Osteoblast (primary cell): ENCODE measurements around the gene ELOF1. TPM values are rescaled to one million over a fixed set of nuclear protein-coding genes. Genes with fewer than 3 reads are reported as not detected.
A peak's percentile ranks its signal among the peaks of the same experiment; 100 is the strongest.

Experiments
- DNase-seq: peaks from one replicate; pipeline ENCODE4 v3.0.0; 2011; ENCODE audit warnings: low spot score, mixed read lengths; ENCODE audit not compliant: insufficient read length; ENCODE audit errors: missing footprints
- H2AFZ ChIP-seq: 2 replicates; pipeline ENCODE4 v1.6.0; 2011; ENCODE audit warnings: mild to moderate bottlenecking, low read length
- H3K27ac ChIP-seq: 2 replicates; pipeline ENCODE4 v1.5.1; 2011; ENCODE audit warnings: mild to moderate bottlenecking, low read depth, low read length, moderate library complexity
- H3K27me3 ChIP-seq: 2 replicates; pipeline ENCODE4 v1.6.0; 2012; ENCODE audit warnings: mild to moderate bottlenecking, control low read depth, inconsistent platforms, low read length, moderate library complexity; ENCODE audit not compliant: insufficient read depth
- H3K36me3 ChIP-seq: 2 replicates; pipeline ENCODE4 v1.5.1; 2011; ENCODE audit warnings: mild to moderate bottlenecking, low read length, control low read depth, moderate library complexity; ENCODE audit not compliant: insufficient read depth
- H3K4me1 ChIP-seq: 2 replicates; pipeline ENCODE4 v1.5.1; 2011; ENCODE audit warnings: mild to moderate bottlenecking, low read length, control low read depth, moderate library complexity; ENCODE audit not compliant: insufficient read depth
- H3K4me2 ChIP-seq: 2 replicates; pipeline ENCODE4 v1.6.0; 2011; ENCODE audit warnings: mild to moderate bottlenecking, low read length; ENCODE audit not compliant: insufficient read depth
- H3K4me3 ChIP-seq: fragments of 200-600 bp; sonication (generic); 3 replicates; pipeline ENCODE4 v1.5.1; 2012; ENCODE audit warnings: mild to moderate bottlenecking, low read length, inconsistent platforms; ENCODE audit not compliant: insufficient read depth
- H3K79me2 ChIP-seq: 2 replicates; pipeline ENCODE4 v1.6.0; 2012; ENCODE audit warnings: mild to moderate bottlenecking, low read length, control low read depth, inconsistent platforms; ENCODE audit not compliant: insufficient read depth
- H3K9me3 ChIP-seq: 2 replicates; pipeline ENCODE4 v1.5.1; 2011; ENCODE audit warnings: low read depth, low read length, control low read depth
- H4K20me1 ChIP-seq: 2 replicates; pipeline ENCODE4 v1.6.0; 2012; ENCODE audit warnings: mild to moderate bottlenecking, low read length, control low read depth; ENCODE audit not compliant: insufficient read depth
- total RNA-seq: library from RNA; depleted of rRNA; stranded (reverse); fragments of >200 nt; gene quantifications from 2 replicates; pipeline ENCODE4 v1.2.3, GENCODE V29; 2012
- TF ChIP-seq, protein P1 (sequence below): IDR thresholded peaks from 2 replicates; pipeline ENCODE4 v1.5.1; 2011; ENCODE audit warnings: mild to moderate bottlenecking, low read depth, low read length, moderate library complexity; ENCODE audit errors: extremely low read depth

Gene ELOF1
- total RNA-seq, 1 donor, result 42.0 TPM

- Histone ChIP-seq H2AFZ (peak overlapping the region; percentile 95), H3K27me3 (no peaks in the 10 kb centered on the region), H3K4me3 (peak overlapping the region; percentile 99), H3K36me3 (peaks cover 14% of the 10 kb centered on the region), H3K4me1 (peaks cover 8% of the 10 kb centered on the region), H4K20me1 (peaks cover 21% of the 10 kb centered on the region), H3K79me2 (peaks cover 57% of the 10 kb centered on the region), H3K4me2 (peak overlapping the region; percentile 87), H3K27ac (peak overlapping the region; percentile 97), H3K9me3 (no peaks in the 10 kb centered on the region)
- TF ChIP-seq, protein P1, sequence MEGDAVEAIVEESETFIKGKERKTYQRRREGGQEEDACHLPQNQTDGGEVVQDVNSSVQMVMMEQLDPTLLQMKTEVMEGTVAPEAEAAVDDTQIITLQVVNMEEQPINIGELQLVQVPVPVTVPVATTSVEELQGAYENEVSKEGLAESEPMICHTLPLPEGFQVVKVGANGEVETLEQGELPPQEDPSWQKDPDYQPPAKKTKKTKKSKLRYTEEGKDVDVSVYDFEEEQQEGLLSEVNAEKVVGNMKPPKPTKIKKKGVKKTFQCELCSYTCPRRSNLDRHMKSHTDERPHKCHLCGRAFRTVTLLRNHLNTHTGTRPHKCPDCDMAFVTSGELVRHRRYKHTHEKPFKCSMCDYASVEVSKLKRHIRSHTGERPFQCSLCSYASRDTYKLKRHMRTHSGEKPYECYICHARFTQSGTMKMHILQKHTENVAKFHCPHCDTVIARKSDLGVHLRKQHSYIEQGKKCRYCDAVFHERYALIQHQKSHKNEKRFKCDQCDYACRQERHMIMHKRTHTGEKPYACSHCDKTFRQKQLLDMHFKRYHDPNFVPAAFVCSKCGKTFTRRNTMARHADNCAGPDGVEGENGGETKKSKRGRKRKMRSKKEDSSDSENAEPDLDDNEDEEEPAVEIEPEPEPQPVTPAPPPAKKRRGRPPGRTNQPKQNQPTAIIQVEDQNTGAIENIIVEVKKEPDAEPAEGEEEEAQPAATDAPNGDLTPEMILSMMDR, result no peak
- DNase-seq, result no peak
Observed at GRCh38 chr19:11598103-11598483, 39.1 kb upstream of the ELOF1 start.

DNA sequence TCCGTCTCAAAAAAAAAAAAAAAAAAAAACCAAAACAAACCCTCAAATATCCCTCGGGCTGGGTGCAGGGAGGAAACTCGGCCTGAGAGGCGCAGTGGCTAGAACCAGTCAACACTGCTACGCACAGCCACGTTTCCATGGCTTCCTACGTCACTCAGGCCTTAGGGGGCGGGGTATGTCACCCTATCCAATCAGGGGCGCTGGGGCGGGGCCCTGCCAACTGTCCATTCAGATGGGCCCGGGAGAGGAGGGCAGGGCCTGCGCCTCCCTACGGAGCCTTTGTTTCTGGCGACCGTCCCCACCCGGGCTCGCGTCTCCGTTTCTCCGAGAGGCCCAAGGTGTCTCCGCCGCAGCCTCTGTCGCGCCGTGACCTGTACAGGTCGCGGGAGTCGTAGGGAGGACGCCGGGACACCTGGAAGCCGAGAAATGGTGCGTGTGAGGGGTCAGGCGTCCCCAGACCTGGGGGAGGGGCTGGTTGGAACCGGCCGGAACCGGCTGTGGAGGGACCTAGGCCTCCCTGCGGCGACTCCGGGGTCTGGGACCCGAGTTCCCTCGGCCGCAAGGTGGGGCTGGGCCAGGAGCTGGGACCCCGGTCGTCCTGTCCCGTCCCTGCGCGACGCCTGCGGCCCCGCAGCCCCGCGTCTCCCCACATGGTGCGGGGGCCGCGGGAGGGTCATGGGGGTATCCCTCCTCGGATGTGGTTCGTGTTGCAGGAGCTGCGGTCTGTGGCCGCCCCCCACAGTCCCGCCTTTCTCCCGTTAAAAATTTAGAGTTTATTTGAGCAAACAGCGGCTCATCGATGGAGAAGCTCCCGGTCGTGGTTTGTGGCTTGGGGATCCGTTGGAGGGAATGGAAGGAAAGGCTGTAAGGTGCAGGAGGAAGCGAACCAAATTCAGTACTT is 38.4 kb upstream of the ELOF1 start, which contains the start of gene ZNF627:
ZNF627 (plus strand) TSS at position 282 of the 901 bp plus-strand sequence; CDS start at position 427, 145 bp downstream.
- Histone ChIP-seq H4K20me1 (peaks cover 16% of the 10 kb centered on the region), H3K9me3 (no peaks in the 10 kb centered on the region), H3K36me3 (peaks cover 11% of the 10 kb centered on the region), H3K4me3 (peak within 1 kb of the TSS; percentile 99), H3K27me3 (no peaks in the 10 kb centered on the region), H3K4me2 (peak within 1 kb of the TSS; percentile 87), H3K27ac (peak within 1 kb of the TSS; percentile 97), H3K79me2 (peaks cover 50% of the 10 kb centered on the region), H3K4me1 (peaks cover 8% of the 10 kb centered on the region), H2AFZ (peak within 1 kb of the TSS; percentile 95)
- TF ChIP-seq, protein P1, result no peak
- DNase-seq, result peak; percentile 99

GRCh38 chr19:11596156-11596555 is 37.1 kb upstream of the ELOF1 start:
- peaks cover 9% of the 10 kb centered on the region for H4K20me1 ChIP-seq

More at GRCh38 chr19:11596156-11596555, 37.1 kb upstream of the ELOF1 start:
- Histone ChIP-seq H3K4me3 (no peak overlapping the region), H3K27ac (no peak overlapping the region), H2AFZ (no peak overlapping the region), H3K9me3 (no peaks in the 10 kb centered on the region), H3K36me3 (peaks cover 4% of the 10 kb centered on the region), H3K4me2 (no peak overlapping the region), H3K27me3 (no peaks in the 10 kb centered on the region), H3K4me1 (peaks cover 8% of the 10 kb centered on the region), H3K79me2 (peaks cover 39% of the 10 kb centered on the region)
- TF ChIP-seq, protein P1, result no peak
- DNase-seq, result no peak
